ENCODE measurements around the gene DNAI1.
A peak's percentile ranks its signal among the peaks of the same experiment; 100 is the strongest.
"Not testable (repeated sequence)": the region's sequence is repeated elsewhere in the genome, so short reads cannot be mapped to it uniquely, and the experiment has no call there.

DNAI1 gene

DNA sequence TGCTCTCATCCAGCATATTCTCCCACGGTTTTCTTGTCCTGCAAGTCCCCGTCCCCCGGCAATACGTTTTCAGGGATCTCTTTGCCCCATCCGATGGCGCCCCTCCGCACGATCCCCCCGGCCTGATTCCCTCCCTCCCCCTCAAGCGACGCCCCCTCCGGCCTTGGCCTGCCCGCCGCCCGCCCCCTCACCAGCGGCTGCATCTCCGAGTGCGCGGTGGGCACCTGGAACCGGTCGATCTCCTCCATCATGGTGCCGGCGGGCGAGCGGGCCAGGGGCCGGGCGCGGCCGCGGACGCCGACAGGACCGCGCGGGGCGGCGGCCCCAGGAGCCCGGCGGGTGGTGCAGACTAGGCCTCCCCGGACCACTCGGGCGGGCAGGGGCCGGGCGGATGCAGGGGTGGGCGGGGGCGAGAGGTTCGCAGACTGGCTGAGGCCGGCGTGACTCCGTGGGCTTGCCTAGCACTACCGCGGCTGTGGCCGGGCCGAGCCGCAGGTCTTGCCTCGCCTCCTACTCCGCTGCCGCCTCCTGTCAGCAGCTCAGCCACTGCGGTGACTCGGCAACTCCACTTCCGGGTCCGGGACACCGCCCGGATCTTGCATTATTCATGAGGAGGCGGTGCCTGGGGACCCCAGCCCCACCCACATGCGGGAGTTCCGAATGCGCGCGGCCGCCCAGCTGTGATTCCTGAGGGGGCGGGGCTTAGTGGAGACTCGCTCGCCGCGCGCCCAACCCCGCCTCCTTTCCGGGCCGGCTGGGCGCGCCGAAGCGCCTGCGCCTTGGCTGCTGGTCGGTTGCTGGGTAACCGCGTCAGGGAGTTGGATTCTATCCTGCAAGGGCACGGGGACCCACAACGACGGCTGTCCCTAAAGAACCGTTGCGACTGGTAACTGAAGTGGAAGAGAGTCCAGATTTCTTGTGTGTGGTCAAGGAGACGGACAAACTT lies at the start of gene DNAI1, which contains the start of gene FAM219A:
TSS of gene DNAI1 (plus strand) at position 793 of the 946 bp plus-strand sequence. CDS start 201 bp downstream, outside the sequence.
TSS of gene FAM219A (minus strand) at position 558 of the 946 bp plus-strand sequence. CDS start at position 251, 307 bp downstream.
- DNase-seq, result peak; percentile 99

- no peak for DNase-seq
Measured at GRCh38 chr9:34409154-34409553, 49.5 kb upstream of the DNAI1 start.

- DNase-seq, result no peak
Measured at GRCh38 chr9:34412336-34412735, 46.3 kb upstream of the DNAI1 start.

- DNase-seq, result peak; percentile 18
Measured at GRCh38 chr9:34413231-34413852, 45.3 kb upstream of the DNAI1 start.

- DNase-seq, result no peak
Measured at GRCh38 chr9:34417734-34418133, 40.9 kb upstream of the DNAI1 start.

DNA sequence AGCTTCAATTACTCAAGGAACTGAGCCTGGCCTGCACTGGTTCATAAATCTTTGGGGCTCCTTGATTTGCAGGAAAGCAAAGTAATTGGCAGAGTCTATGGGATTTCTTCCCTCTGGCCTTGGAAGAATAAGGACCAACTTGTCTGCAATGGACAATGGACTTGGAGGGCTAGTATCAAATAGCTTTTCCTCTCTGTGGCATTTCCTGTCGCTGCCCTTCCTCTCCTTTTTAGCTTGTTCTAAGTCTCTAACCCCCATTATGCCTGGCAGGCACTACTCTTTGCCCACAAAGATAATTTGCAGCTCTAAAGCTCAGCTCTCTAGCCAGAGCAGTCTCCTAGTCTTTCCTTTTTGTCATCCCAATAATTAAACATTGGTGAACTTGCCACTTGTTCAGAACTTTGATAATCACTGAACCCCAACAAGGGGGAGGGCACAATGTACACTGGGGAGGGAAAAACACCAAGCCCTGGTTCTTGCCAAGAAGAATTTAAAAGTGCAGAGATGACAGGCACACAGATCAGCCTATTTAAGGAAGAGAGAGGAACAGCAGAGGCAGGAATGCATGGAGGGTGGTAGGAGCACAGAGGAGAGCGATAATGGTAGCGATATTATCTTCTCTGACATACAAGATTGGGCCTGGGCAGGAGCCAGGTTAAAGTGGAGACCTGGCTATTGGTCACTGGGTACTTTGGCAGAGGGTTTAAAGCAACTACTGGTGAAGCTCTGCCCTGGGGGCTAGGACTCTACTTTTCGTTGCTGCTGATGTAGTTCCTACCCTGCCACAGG lies 38.7 kb upstream of the DNAI1 start:
- no peak for DNase-seq

GRCh38 chr9:34426347-34427074 lies 32.1 kb upstream of the DNAI1 start:
- no peak for DNase-seq

DNA sequence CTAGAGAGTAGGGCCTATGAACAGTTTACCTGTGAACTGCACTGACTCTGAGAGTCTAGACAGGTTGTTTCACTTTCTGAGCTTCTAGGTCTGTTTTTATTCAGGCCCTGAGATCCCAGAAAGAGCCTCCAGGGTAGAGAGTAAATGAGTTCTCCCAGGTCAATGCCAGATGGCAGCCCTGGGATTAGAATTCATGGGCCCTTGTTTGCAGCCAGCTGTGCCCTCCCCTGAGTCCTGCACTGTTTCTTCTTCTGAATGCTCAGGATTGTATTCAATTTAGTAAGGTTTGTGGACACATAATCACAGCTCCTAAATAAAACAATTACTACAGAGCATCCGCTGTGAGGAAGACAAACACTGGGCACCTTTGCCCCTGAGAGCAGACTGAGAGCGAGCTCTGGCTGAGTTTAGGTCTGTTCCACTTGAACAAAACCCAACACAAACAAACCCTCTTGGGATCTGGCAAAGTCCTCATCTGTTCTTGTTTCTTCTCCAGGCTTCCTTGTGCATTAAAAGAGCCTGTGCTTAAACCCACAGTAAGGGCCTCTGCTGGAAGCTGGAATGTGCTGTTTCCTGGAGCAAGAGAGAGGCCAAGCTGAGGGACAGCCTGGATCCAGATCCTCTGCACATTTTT lies 30.2 kb upstream of the DNAI1 start:
- no peak for DNase-seq

- no peak for DNase-seq
Measured at GRCh38 chr9:34430843-34431437, 27.7 kb upstream of the DNAI1 start.

DNA sequence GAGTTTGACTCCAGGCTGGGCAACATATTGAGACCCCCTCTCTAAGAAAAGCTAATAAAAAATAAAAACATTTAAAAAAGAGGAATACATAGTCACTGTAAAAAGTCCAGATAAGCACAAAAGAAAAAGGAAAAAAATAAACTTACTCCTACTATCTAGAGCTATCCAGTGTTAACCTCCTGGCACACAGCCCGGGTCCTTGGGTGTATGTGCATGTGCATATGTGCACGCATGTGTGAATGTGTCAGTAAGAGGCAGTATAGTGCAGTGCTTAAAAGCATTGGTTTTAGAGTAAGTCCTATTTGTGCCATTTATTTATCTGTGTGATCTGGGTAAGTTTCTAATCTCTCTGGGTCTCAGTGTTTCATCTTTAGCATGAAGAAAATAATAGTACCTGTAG lies 26.9 kb upstream of the DNAI1 start:
- no peak for DNase-seq

DNA sequence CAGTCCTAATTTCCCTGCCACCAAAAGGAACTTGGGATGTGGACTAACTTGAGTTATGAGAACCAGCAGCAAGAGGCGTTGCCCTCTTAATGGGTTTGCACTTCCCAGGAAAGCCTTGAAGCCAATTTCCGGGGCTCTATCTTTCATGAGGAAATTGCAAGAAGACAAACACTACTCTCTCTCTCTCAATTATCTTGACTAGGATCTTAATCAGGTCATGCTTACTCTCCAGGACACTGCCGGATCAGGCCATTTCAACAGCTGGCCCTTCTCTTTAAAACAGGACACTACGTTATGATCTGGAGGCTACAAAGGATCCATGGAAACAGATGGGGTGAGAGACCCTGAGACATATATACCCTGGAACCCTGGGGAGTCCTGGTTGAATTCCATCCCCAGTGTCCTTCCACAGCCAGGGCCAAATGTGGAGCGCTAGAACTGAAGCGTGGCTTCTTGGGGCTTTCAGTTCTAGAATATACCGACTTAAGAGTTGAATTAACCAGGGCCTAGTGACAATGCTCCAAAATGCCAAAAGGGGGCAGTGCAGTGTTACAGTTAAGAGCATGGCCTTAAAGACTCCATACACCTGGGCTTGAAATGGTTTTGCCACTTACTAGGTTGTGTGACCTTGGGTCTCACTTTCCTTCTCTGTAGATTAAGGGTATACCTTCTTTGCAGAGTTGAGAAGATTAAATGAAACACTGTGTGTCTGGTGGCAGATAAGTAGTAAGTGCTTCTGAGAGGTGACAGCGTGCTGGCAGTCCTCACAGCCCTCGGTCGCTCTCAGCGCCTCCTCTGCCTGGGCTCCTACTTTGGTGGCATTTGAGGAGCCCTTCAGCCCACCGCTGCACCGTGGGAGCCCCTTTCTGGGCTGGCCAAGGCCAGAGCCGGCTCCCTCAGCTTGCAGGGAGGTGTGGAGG lies 21.3 kb upstream of the DNAI1 start:
- peak; percentile 76 for DNase-seq

GRCh38 chr9:34437926-34438307 lies 20.7 kb upstream of the DNAI1 start:
- DNase-seq, result not testable (repeated sequence)

DNA sequence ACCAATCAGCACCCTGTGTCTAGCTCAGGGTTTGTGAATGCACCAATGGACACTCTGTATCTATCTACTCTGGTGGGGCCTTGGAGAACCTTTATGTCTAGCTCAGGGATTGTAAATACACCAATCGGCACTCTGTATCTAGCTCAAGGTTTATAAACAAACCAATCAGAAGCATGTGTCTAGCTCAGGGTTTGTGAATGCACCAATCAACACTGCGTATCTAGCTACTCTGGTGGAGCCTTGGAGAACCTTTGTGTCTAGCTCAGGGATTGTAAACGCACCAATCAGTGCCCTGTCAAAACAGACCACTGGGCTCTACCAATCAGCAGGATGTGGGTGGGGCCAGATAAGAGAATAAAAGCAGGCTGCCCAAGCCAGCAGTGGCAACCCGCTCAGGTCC lies 20.1 kb upstream of the DNAI1 start:
- DNase-seq, result not testable (repeated sequence)

- no peak for DNase-seq
Measured at GRCh38 chr9:34440017-34440416, 18.6 kb upstream of the DNAI1 start.

DNA sequence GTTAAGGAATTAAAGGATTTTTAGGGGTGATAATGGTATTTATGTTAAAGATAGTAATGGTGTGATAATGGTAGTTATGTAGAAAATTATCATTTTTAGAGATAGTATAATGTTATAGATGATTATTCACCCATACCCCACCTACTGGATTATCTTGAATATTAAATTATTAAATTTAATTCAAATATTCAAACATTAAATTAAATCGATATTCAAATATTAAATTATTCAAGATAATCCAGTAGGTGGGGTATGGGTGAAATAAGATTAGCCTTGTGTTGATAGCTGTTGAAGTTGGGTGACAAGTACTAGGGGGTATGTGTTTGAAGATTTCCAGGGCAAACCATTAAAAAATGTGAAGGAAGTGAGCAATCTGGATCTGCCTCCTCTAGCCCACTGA lies 15.8 kb upstream of the DNAI1 start:
- DNase-seq, result no peak

GRCh38 chr9:34443533-34443932 lies 15.1 kb upstream of the DNAI1 start:
- no peak for DNase-seq

DNA sequence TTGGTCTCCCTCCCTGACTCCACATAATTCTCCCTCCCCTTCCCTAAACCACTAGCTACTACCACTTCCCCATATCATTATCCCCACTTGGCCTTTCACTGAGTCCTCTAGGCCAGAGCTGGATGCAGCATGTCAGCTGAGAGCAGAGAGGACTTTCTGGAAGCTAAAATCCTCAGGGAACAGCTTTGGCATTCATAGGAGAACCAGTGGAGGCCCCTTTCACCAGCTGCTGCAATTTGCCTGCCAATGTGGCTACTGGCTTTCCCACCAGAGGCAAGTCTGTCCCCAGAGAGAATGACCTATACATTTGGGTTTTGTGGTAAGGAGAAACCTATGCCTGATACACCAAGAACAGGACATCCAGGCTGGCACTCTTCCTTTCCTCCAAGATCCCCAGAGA lies 14.6 kb upstream of the DNAI1 start:
- no peak for DNase-seq

DNA sequence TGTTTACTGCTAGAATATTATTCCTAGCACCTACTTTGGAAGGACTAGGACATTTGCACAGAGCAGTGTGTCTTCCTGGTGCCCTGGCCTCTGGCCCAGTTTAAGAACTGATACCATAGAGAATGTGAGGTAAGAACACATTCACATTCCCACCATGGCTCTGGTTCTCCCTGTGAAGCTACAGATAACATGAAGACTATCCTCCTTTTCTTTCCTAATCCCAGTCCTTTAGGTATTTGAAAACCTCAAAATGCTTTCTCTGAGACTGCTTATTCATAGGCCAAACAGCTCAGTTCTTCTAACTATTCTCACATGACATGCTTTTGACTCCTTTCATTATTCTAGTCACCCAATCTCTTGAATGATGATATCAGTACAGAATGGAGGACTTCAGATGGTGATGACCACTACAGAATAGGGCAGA lies 12.1 kb upstream of the DNAI1 start:
- DNase-seq, result no peak

GRCh38 chr9:34446951-34447350 lies 11.7 kb upstream of the DNAI1 start:
- no peak for DNase-seq

DNA sequence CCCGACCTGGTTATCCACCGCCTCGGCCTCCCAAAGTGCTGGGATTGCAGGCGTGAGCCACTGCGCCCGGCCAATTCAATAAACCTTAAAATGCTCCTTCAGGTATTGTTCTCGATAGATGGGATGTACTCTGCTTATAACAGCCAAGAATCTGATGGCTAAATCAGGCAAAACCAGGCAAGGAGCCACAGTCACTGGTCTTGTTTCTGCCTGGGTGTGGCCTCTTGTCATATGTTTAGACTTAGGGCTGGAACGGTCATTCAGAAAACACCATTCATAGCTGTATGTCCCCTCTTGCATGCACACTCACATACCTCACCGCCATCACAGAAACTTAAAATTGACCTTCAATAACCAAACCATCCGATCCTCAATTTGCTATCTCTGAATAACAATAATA lies 8.0 kb upstream of the DNAI1 start:
- no peak for DNase-seq
